AG09309 (cell line): ENCODE measurements around the gene KCNIP3.

ENCODE experiments used
- DNase-seq: peaks from one replicate; pipeline ENCODE4 v3.0.0-alpha.2; 2010; ENCODE audit warnings: low read depth
- H3K4me3 ChIP-seq: 2 replicates; pipeline ENCODE4 v1.5.1; 2011; ENCODE audit warnings: mild to moderate bottlenecking, low read depth, low read length, moderate library complexity; ENCODE audit not compliant: control insufficient read depth
- CTCF ChIP-seq: IDR thresholded peaks from 2 replicates; pipeline ENCODE4 v1.5.1; 2011; ENCODE audit warnings: mild to moderate bottlenecking, low read depth, low read length, inconsistent platforms; ENCODE audit not compliant: insufficient read depth, control insufficient read depth; ENCODE audit errors: missing control alignments

Gene KCNIP3

GRCh38 chr2:95388856-95389244, 91.7 kb downstream of the KCNIP3 start:
- no peak overlapping the region for H3K4me3 ChIP-seq
- no peak for TF ChIP-seq CTCF
- no peak for DNase-seq

GRCh38 chr2:95389245-95390119, 92.3 kb downstream of the KCNIP3 start:
- DNase-seq = peak; percentile 5
- H3K4me3 ChIP-seq = no peak overlapping the region
- peak; percentile 99 for TF ChIP-seq CTCF

- DNase-seq = no peak
- no peak overlapping the region for H3K4me3 ChIP-seq
- TF ChIP-seq CTCF = no peak
Observed at GRCh38 chr2:95390272-95390880, 93.2 kb downstream of the KCNIP3 start.

- no peak for DNase-seq
Observed at GRCh38 chr2:95390881-95391321, 93.8 kb downstream of the KCNIP3 start.

GRCh38 chr2:95391641-95392310, 94.6 kb downstream of the KCNIP3 start:
- no peak overlapping the region for H3K4me3 ChIP-seq
- no peak for TF ChIP-seq CTCF
- no peak for DNase-seq

More at GRCh38 chr2:95390881-95391321, 93.8 kb downstream of the KCNIP3 start:
- no peak overlapping the region for H3K4me3 ChIP-seq
- no peak for TF ChIP-seq CTCF

- no peak for DNase-seq
- TF ChIP-seq CTCF = no peak
- H3K4me3 ChIP-seq = no peak overlapping the region
Observed at GRCh38 chr2:95392320-95392719, 95.2 kb downstream of the KCNIP3 start.
